Astrocyte (in vitro differentiated cells and primary cell): ENCODE data around the gene PVR.

Source experiments
- CTCF ChIP-seq: IDR thresholded peaks from 2 replicates; pipeline ENCODE4 v1.5.1; 2011; ENCODE audit warnings: low read depth, mild to moderate bottlenecking, inconsistent platforms, low read length, moderate library complexity; ENCODE audit not compliant: insufficient read depth
- EZH2 ChIP-seq: IDR thresholded peaks from 2 replicates; pipeline ENCODE4 v1.6.1; 2012; ENCODE audit warnings: mild to moderate bottlenecking, low read length, inconsistent platforms; ENCODE audit not compliant: insufficient read depth

GRCh38 chr19:44704982-44705381, 61.3 kb downstream of the PVR start:
- no peak for TF ChIP-seq CTCF
- no peak for TF ChIP-seq EZH2
